NCI-H2029 treated with DMSO at 0.1 percent for 48 hours (cell line): ENCODE data around the gene EPHA6.
"Not testable (repeated sequence)": the region's sequence is repeated elsewhere in the genome, so short reads cannot be mapped to it uniquely, and the experiment has no call there.

Experiments used
- DNase-seq: peaks from one replicate; lab custom pipeline; 2025; lab: John Stamatoyannopoulos, UW

The EPHA6 gene

GRCh38 chr3:96915445-96915844 is 101.1 kb downstream of the EPHA6 start:
- DNase-seq = no peak

- DNase-seq = no peak
Measured at GRCh38 chr3:96931119-96931862, 116.9 kb downstream of the EPHA6 start.

- not testable (repeated sequence) for DNase-seq
Measured at GRCh38 chr3:96942131-96942530, 127.7 kb downstream of the EPHA6 start.

GRCh38 chr3:96958856-96959255 is 144.5 kb downstream of the EPHA6 start:
- DNase-seq = no peak

- no peak for DNase-seq
Measured at GRCh38 chr3:96959474-96959873, 145.1 kb downstream of the EPHA6 start.

- no peak for DNase-seq
Measured at GRCh38 chr3:96959901-96960641, 145.7 kb downstream of the EPHA6 start.

- no peak for DNase-seq
Measured at GRCh38 chr3:96960661-96961330, 146.4 kb downstream of the EPHA6 start.

- no peak for DNase-seq
Measured at GRCh38 chr3:96961576-96961975, 147.2 kb downstream of the EPHA6 start.

- DNase-seq = no peak
Measured at GRCh38 chr3:96966181-96966929, 152.0 kb downstream of the EPHA6 start.

GRCh38 chr3:96970211-96970610 is 155.8 kb downstream of the EPHA6 start:
- no peak for DNase-seq

- DNase-seq = no peak
Measured at GRCh38 chr3:96977671-96978070, 163.3 kb downstream of the EPHA6 start.

GRCh38 chr3:96983716-96984115 is 169.3 kb downstream of the EPHA6 start:
- DNase-seq = not testable (repeated sequence)

GRCh38 chr3:96986241-96986640 is 171.8 kb downstream of the EPHA6 start:
- DNase-seq = peak; percentile 22

- no peak for DNase-seq
Measured at GRCh38 chr3:96991231-96991630, 176.8 kb downstream of the EPHA6 start.

- DNase-seq = no peak
Measured at GRCh38 chr3:96991800-96992365, 177.5 kb downstream of the EPHA6 start.

GRCh38 chr3:96994988-96995387 is 180.6 kb downstream of the EPHA6 start:
- DNase-seq = no peak

- DNase-seq = no peak
Measured at GRCh38 chr3:96996009-96996408, 181.6 kb downstream of the EPHA6 start.

GRCh38 chr3:97001611-97002010 is 187.2 kb downstream of the EPHA6 start:
- DNase-seq = no peak

GRCh38 chr3:97009427-97010019 is 195.1 kb downstream of the EPHA6 start:
- DNase-seq = no peak

- peak; percentile 29 for DNase-seq
Measured at GRCh38 chr3:97010881-97011657, 196.7 kb downstream of the EPHA6 start.

GRCh38 chr3:97021778-97022177 is 207.4 kb downstream of the EPHA6 start:
- no peak for DNase-seq
